ENCODE measurements around the gene FBN3.
"Not testable (repeated sequence)": the region's sequence is repeated elsewhere in the genome, so short reads cannot be mapped to it uniquely, and the experiment has no call there.

FBN3 gene

GRCh38 chr19:8115805-8116396 lies 33.5 kb downstream of the FBN3 start:
- DNase-seq = no peak

- no peak for DNase-seq
These were observed 36.4 kb downstream of the FBN3 start for GRCh38 chr19:8113017-8113416.

GRCh38 chr19:8111376-8111775 lies 38.0 kb downstream of the FBN3 start:
- no peak for DNase-seq

- no peak for DNase-seq
These were observed 38.5 kb downstream of the FBN3 start for GRCh38 chr19:8110931-8111330.

- no peak for DNase-seq
These were observed 39.3 kb downstream of the FBN3 start for GRCh38 chr19:8109890-8110662.

- DNase-seq = no peak
These were observed 39.9 kb downstream of the FBN3 start for GRCh38 chr19:8109455-8109854.

GRCh38 chr19:8108560-8109445 lies 40.6 kb downstream of the FBN3 start:
- DNase-seq = no peak

- DNase-seq = no peak
These were observed 42.0 kb downstream of the FBN3 start for GRCh38 chr19:8107301-8107903.

- no peak for DNase-seq
These were observed 43.9 kb downstream of the FBN3 start for GRCh38 chr19:8105471-8105870.

GRCh38 chr19:8101910-8102309 lies 47.5 kb downstream of the FBN3 start:
- DNase-seq = not testable (repeated sequence)

- no peak for DNase-seq
These were observed 48.1 kb downstream of the FBN3 start for GRCh38 chr19:8101311-8101710.

- no peak for DNase-seq
These were observed 51.5 kb downstream of the FBN3 start for GRCh38 chr19:8097681-8098567.

- DNase-seq = no peak
These were observed 52.2 kb downstream of the FBN3 start for GRCh38 chr19:8097198-8097597.

- DNase-seq = no peak
These were observed 53.3 kb downstream of the FBN3 start for GRCh38 chr19:8096071-8096470.

GRCh38 chr19:8095354-8095886 lies 54.0 kb downstream of the FBN3 start:
- DNase-seq = no peak

- DNase-seq = no peak
These were observed 55.1 kb downstream of the FBN3 start for GRCh38 chr19:8094336-8094735.

- DNase-seq = no peak
These were observed 55.7 kb downstream of the FBN3 start for GRCh38 chr19:8093740-8094139.

GRCh38 chr19:8090950-8091349 lies 58.4 kb downstream of the FBN3 start:
- DNase-seq = no peak

- DNase-seq = no peak
These were observed 59.5 kb downstream of the FBN3 start for GRCh38 chr19:8089664-8090601.

GRCh38 chr19:8088752-8089663 lies 60.4 kb downstream of the FBN3 start:
- no peak for DNase-seq

All from activated effector memory CD4-positive, alpha-beta T cell treated with Interleukin-2 at 50 U/mL for 16 hours (primary cell).